Cardiac fibroblast (primary cell): ENCODE measurements around the gene KCNE4.

Experiments
- DNase-seq, 2 donors: peaks; one replicate each; pipeline versions ENCODE4 v3.0.0 to v3.0.0-alpha.2; 2010; ENCODE audit warnings: low read depth in 2 of 2
- H3K4me3 ChIP-seq, 2 donors: replicated peaks in 1 of 2; 1 replicate in 1 of 2; 2 replicates in 1 of 2; pipeline ENCODE4 v1.5.1; 2011; ENCODE audit warnings: low read depth in 2 of 2, low read length in 2 of 2, mild to moderate bottlenecking in 2 of 2, moderate library complexity in 1 of 2
- CTCF ChIP-seq: IDR thresholded peaks from one replicate; pipeline ENCODE4 v1.5.1; 2011; ENCODE audit warnings: low read depth, mild to moderate bottlenecking, low read length, inconsistent platforms

KCNE4 gene

GRCh38 chr2:223099561-223099960 is 47.6 kb downstream of the KCNE4 start:
- DNase-seq: no peak
- no peak for TF ChIP-seq CTCF
- no peak overlapping the region for H3K4me3 ChIP-seq

- H3K4me3 ChIP-seq: no peak overlapping the region
- TF ChIP-seq CTCF: no peak
- peak; percentile 84 to 87 for DNase-seq
Measured at GRCh38 chr2:223100061-223100511, 48.1 kb downstream of the KCNE4 start.

GRCh38 chr2:223101340-223102039 is 49.5 kb downstream of the KCNE4 start:
- DNase-seq: peak; percentile 61 to 68
- no peak overlapping the region for H3K4me3 ChIP-seq
- TF ChIP-seq CTCF: peak; percentile 64

GRCh38 chr2:223102040-223102400 is 50.0 kb downstream of the KCNE4 start:
- TF ChIP-seq CTCF: no peak
- no peak for DNase-seq
- no peak overlapping the region for H3K4me3 ChIP-seq

- no peak overlapping the region for H3K4me3 ChIP-seq
- DNase-seq: no peak
- no peak for TF ChIP-seq CTCF
Measured at GRCh38 chr2:223102450-223102849, 50.5 kb downstream of the KCNE4 start.

GRCh38 chr2:223104336-223105132 is 52.5 kb downstream of the KCNE4 start:
- no peak for DNase-seq
- H3K4me3 ChIP-seq: no peak overlapping the region
- no peak for TF ChIP-seq CTCF
